Measurements from ENCODE around the gene DCP2. TPM values are rescaled to one million over a fixed set of nuclear protein-coding genes. Genes with fewer than 3 reads are reported as not detected.

The DCP2 gene
- total and polyA plus RNA-seq, 10 of the 15 experiments (the other 5 are each of a cell fraction or from before 2014, with no cell fraction given) = 23.4 to 81.6 (median 47.4) TPM

DNA sequence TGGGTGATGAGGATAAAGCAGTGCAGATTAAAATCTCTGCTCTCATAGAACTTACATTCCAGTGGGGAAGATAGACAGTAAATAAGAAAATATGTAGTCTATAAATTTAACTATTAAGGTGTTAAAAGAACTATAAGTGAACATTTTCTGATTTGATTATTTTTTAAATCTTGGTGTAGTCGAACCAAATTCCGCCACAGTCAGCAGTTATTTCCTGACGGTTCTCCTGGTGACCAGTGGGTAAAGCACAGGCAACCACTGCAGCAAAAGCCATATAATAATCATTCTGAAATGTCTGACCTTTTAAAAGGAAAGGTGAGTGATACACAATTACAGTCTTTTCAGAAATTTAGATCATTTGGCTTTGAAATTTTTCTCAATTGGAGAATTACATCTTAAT, 27.2 kb downstream of the DCP2 start (continued):
- TF ChIP-seq, protein P1, sequence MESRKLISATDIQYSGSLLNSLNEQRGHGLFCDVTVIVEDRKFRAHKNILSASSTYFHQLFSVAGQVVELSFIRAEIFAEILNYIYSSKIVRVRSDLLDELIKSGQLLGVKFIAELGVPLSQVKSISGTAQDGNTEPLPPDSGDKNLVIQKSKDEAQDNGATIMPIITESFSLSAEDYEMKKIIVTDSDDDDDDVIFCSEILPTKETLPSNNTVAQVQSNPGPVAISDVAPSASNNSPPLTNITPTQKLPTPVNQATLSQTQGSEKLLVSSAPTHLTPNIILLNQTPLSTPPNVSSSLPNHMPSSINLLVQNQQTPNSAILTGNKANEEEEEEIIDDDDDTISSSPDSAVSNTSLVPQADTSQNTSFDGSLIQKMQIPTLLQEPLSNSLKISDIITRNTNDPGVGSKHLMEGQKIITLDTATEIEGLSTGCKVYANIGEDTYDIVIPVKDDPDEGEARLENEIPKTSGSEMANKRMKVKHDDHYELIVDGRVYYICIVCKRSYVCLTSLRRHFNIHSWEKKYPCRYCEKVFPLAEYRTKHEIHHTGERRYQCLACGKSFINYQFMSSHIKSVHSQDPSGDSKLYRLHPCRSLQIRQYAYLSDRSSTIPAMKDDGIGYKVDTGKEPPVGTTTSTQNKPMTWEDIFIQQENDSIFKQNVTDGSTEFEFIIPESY (IDR thresholded peaks at IDR 0.05) = no peak
- TF ChIP-seq GATAD2B (conservative IDR thresholded peaks at IDR 0.05; ENCODE audit: low read depth) (no peak), FOXK2 (IDR thresholded peaks at IDR 0.05) (no peak)

DNA sequence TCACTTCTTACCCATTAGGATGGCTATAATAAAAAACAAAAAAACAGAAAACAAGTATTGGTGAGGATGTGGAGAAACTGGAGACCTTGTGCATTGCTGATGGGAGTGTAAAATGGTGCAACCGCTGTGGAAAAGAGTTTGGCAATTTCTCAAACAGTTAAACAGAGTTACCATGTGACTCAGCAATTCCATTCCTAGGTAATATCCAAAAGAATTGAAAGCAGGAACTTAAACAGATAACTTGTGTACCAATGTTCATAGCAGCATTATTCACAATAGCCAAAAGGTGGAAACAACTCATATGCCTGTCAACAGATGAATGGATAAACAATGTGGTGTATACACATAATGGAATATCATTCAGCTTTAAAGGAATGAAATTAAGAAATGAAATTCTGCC, 28.9 kb downstream of the DCP2 start:
- BruUV-seq (replicated peaks) = no TSS peak
- DNase-seq (ENCODE audit: low read depth, low spot score) (no peak), ATAC-seq (no peak), FAIRE-seq (no peak)
- Histone ChIP-seq H2AFZ (ENCODE audit: control insufficient read depth, low read depth, low read length) (no peak overlapping the region), H3K4me2 (ENCODE audit: control insufficient read depth, insufficient read depth) (no peak overlapping the region), H3K27ac (ENCODE audit: control insufficient read depth, insufficient read depth) (no peak overlapping the region), H3K9me3 (replicated peaks; ENCODE audit: control insufficient read depth, insufficient read depth, low read length) (no peaks in the 10 kb centered on the region), H3K9ac (ENCODE audit: control insufficient read depth, insufficient read depth, low read length) (no peak overlapping the region), H3K79me2 (ENCODE audit: control insufficient read depth, insufficient read depth, low read length) (no peaks in the 10 kb centered on the region), H3K36me3 (ENCODE audit: control insufficient read depth in 2 of 2, insufficient read depth in 2 of 2, low read length in 1 of 2) (peaks cover 8 to 28% of the 10 kb centered on the region in 2 experiments; a peak in 3 of 4 replicates), H3K4me1 (ENCODE audit: control insufficient read depth, insufficient read depth, low read length) (no peaks in the 10 kb centered on the region), H4K20me1 (ENCODE audit: control insufficient read depth, insufficient read depth) (no peaks in the 10 kb centered on the region), H3K27me3 (replicated peaks in 1 of 2; ENCODE audit: control insufficient read depth in 2 of 2, insufficient read depth in 2 of 2, low read length in 1 of 2) (no peaks in the 10 kb centered on the region), H3K4me3 (no peak overlapping the region)
- in situ Hi-C loops (cut with MboI) (no loop called here), intact Hi-C loops (cut with micrococcal nuclease; ENCODE audit: unreplicated experiment) (no loop called here)
- TF ChIP-seq LARP7 (IDR thresholded peaks at IDR 0.05) (no peak), ZSCAN29 (IDR thresholded peaks at IDR 0.05) (no peak), ZBED1 (IDR thresholded peaks at IDR 0.05; ENCODE audit: borderline replicate concordance) (no peak), GATAD2B (conservative IDR thresholded peaks at IDR 0.05; ENCODE audit: low read depth) (no peak), BACH1 (IDR thresholded peaks at IDR 0.05; ENCODE audit: borderline replicate concordance) (no peak), BRCA1 (IDR thresholded peaks at IDR 0.05; ENCODE audit: low read depth, low read length) (no peak), CBFB (IDR thresholded peaks at IDR 0.05; ENCODE audit: low read depth) (no peak), RELA (IDR thresholded peaks at IDR 0.05; ENCODE audit: borderline replicate concordance, partially characterized antibody) (no peak), YBX1 (IDR thresholded peaks at IDR 0.05) (no peak), ZZZ3 (IDR thresholded peaks at IDR 0.05; ENCODE audit: control insufficient read depth, insufficient read length, low read depth) (no peak), SRF (IDR thresholded peaks at IDR 0.05; ENCODE audit: low read depth in 2 of 2, low read length in 2 of 2) (no peak), CREB1 (IDR thresholded peaks at IDR 0.05; ENCODE audit: low read depth) (no peak), ZNF217 (IDR thresholded peaks at IDR 0.05) (no peak), ESRRA (IDR thresholded peaks at IDR 0.05; ENCODE audit: low read length) (no peak), RFX5 (IDR thresholded peaks at IDR 0.05; ENCODE audit: low read depth, low read length) (no peak)
- ChIA-PET RAD21 (ENCODE audit: unreplicated experiment) (no interaction called here), SMC1A (ENCODE audit: uncharacterized antibody, unreplicated experiment) (interaction anchor here (4.6 kb wide), 1 partner anchor 9 kb away, joined by 20 read pairs; no protein-coding TSS in a partner anchor), CTCF (interaction anchor here (4.1 kb wide), 1 partner anchor 9 kb away, joined by 37 read pairs; no protein-coding TSS in a partner anchor), POLR2A (no interaction called here)
- WGBS (ENCODE audit: insufficient coverage, insufficient replicate concordance, low lambda C conversion rate, missing lambda C conversion rate) = 96% methylated on average over 1 of the region's 1 CpG
